Adrenal gland (tissue), 12 donors: ENCODE data around the gene ATPAF2. TPM values are rescaled to one million over a fixed set of nuclear protein-coding genes. Genes with fewer than 3 reads are reported as not detected.

Experiments
- DNase-seq, 7 donors: peaks; one replicate each; pipeline ENCODE4 v3.0.0-alpha.2; 2019 to 2020
- H3K27ac ChIP-seq, 5 donors: fragments of 200-600 bp; sonication (generic) in 4 of 5; 1 replicate in 3 of 5; 2 replicates in 2 of 5; pipeline versions ENCODE4 v1.5.1 to v1.8.0; 2016 to 2020; ENCODE audit warnings: mild to moderate bottlenecking in 1 of 5
- H3K27me3 ChIP-seq: fragments of 200-600 bp; 2 replicates; pipeline ENCODE4 v1.8.0; 2021
- H3K36me3 ChIP-seq, 2 donors: fragments of 200-600 bp; replicated peaks in 1 of 2; 1 replicate in 1 of 2; 2 replicates in 1 of 2; pipeline versions ENCODE4 v1.5.1 to v1.8.0; 2018 to 2022
- H3K4me1 ChIP-seq, 2 donors: fragments of 200-600 bp; replicated peaks in 1 of 2; 1 replicate in 1 of 2; 2 replicates in 1 of 2; pipeline versions ENCODE4 v1.5.1 to v1.8.0; 2018 to 2021
- H3K4me3 ChIP-seq, 4 donors: fragments of 200-600 bp; sonication (generic) in 3 of 4; one replicate each; pipeline ENCODE4 v1.5.1; 2016 to 2018
- H3K9me3 ChIP-seq, 3 donors: fragments of 200-600 bp; sonication (generic) in 1 of 3; replicated peaks in 1 of 3; 1 replicate in 2 of 3; 2 replicates in 1 of 3; pipeline versions ENCODE4 v1.5.1 to v1.8.0; 2016 to 2021
- CTCF ChIP-seq, 6 experiments: fragments of 450-650 bp in 4 of 6; fragments of 200-600 bp in 2 of 6; sonication (generic) in 1 of 6; IDR thresholded peaks; 1 replicate in 5 of 6; 2 replicates in 1 of 6; pipeline versions ENCODE4 v1.5.1 to v1.8.0; 2016 to 2021; ENCODE audit warnings: antibody characterized with exemption in 6 of 6, mild to moderate bottlenecking in 2 of 6, moderate library complexity in 1 of 6
- POLR2A ChIP-seq, 2 donors: fragments of 450-650 bp; IDR thresholded peaks; one replicate each; pipeline ENCODE4 v1.6.1; 2017; ENCODE audit warnings: antibody characterized with exemption in 2 of 2, mild to moderate bottlenecking in 2 of 2, moderate library complexity in 1 of 2
- WGBS, 4 donors: extraction: QIAGEN DNeasy Blood & Tissue Kit in 2 of 4; methylation state at CpG; one replicate each; pipeline versions ENCODE4 v1.1.5 to v1.1.7; 2013 to 2017; 5-methylcytosine and 5-hydroxymethylcytosine counted together
- intact Hi-C, 2 donors: fragments of 100-400 bp; cut with DNase I; formaldehyde crosslinking; loops; one replicate each; pipeline versions ENCODE4 v1.14.1 to v1.15.0; 2022 to 2023
- polyA plus RNA-seq, 3 donors: library from polyadenylated mRNA; stranded (reverse); fragments of 200-250 nt in 2 of 3; fragments of 350-450 nt in 1 of 3; fragmentation: Illumina TruSeq in 1 of 3; extraction: RNeasy Lipid Tissue Mini Kit (QIAGEN cat#74804) in 1 of 3; gene quantifications; one replicate each; pipeline ENCODE4 v1.2.3, GENCODE V29; 2013 to 2014
- total RNA-seq, 9 donors: library from RNA; depleted of rRNA in 4 of 9; stranded (reverse); fragments of >200 nt in 4 of 9; fragments of 120-200 nt in 1 of 9; fragmentation: NEBNext Ultra II Directional in 1 of 9; extraction: Animal tissue kit (Norgen Biotek cat#: 25700) in 1 of 9; gene quantifications; one replicate each; pipeline versions ENCODE4 v1.1.0 to v1.2.4, GENCODE V29; 2013 to 2023
- donor health status: healthy with polysubstance abuse.
- donor health status: Bipolar disorder and iron deficiency.
- donor health status: DM: yes; HTN: yes; CAD: no.
- donor health status: DM: no; HTN: no; CAD: no.
- donor health status: DM: no; HTN: no; CAD: no.
- donor health status: DM: yes; HTN: yes; CAD: no.

Gene ATPAF2
- total and polyA plus RNA-seq, 12 donors = 32.5 to 68.6 (median 45.4) TPM

- intact Hi-C loops = loop anchor here in 1 of 2 donors (10.0 kb wide), 1 partner anchor 47 kb away; the partner anchor contains the start of genes ATPAF2 and GID4
- Histone ChIP-seq H3K36me3 (no peaks in the 10 kb centered on the region), H3K27ac (no peak overlapping the region), H3K4me3 (no peak overlapping the region), H3K27me3 (no peaks in the 10 kb centered on the region), H3K4me1 (peaks cover 0 to 21% of the 10 kb centered on the region in 2 donors), H3K9me3 (no peaks in the 10 kb centered on the region)
- TF ChIP-seq CTCF (IDR thresholded peaks at IDR 0.05) = no peak
- no peak for TF ChIP-seq POLR2A (IDR thresholded peaks at IDR 0.05)
- DNase-seq = no peak
- 87 to 94% (median 88%) methylated on average over 7 of the region's 7 CpGs for WGBS, 4 donors
These were observed 51.6 kb downstream of the ATPAF2 start for GRCh38 chr17:17987187-17987896.

GRCh38 chr17:17985555-17985954, 53.4 kb downstream of the ATPAF2 start:
- no peak overlapping the region for H3K27ac ChIP-seq
- H3K27me3 ChIP-seq = no peaks in the 10 kb centered on the region
- TF ChIP-seq CTCF (IDR thresholded peaks at IDR 0.05) = peak in 2 of 6 experiments; percentile 7 to 26
- TF ChIP-seq POLR2A (IDR thresholded peaks at IDR 0.05) = no peak
- DNase-seq = no peak
- H3K4me3 ChIP-seq = no peak overlapping the region
- 78 to 100% (median 90%) methylated on average over 1 to 3 of the region's 3 CpGs for WGBS, 4 donors
- intact Hi-C loops = loop anchor here in 1 of 2 donors (10.0 kb wide), 1 partner anchor 49 kb away; the partner anchor contains the start of genes ATPAF2 and GID4
- H3K4me1 ChIP-seq = peaks cover 0 to 13% of the 10 kb centered on the region in 2 donors
- H3K36me3 ChIP-seq = no peaks in the 10 kb centered on the region
- no peaks in the 10 kb centered on the region for H3K9me3 ChIP-seq

GRCh38 chr17:17985153-17985552, 53.8 kb downstream of the ATPAF2 start:
- no peak overlapping the region for H3K27ac ChIP-seq
- WGBS, 4 donors = 95 to 97% (median 96%) methylated on average over 2 of the region's 2 CpGs; no CpG with 5 or more reads in 1 of the 4 donors

More at GRCh38 chr17:17985153-17985552, 53.8 kb downstream of the ATPAF2 start:
- H3K36me3 ChIP-seq = no peaks in the 10 kb centered on the region
- no peaks in the 10 kb centered on the region for H3K27me3 ChIP-seq
- TF ChIP-seq POLR2A (IDR thresholded peaks at IDR 0.05) (no peak), CTCF (IDR thresholded peaks at IDR 0.05) (no peak)
- DNase-seq = no peak
- H3K4me1 ChIP-seq = peaks cover 0 to 9% of the 10 kb centered on the region in 2 donors
- H3K9me3 ChIP-seq = no peaks in the 10 kb centered on the region
- no peak overlapping the region for H3K4me3 ChIP-seq
- intact Hi-C loops = loop anchor here in 1 of 2 donors (10.0 kb wide), 1 partner anchor 50 kb away; the partner anchor contains the start of genes ATPAF2 and GID4
